ENCODE data around the gene MLXIP. TPM values are rescaled to one million over a fixed set of nuclear protein-coding genes. Genes with fewer than 3 reads are reported as not detected.

The MLXIP gene
- total and polyA plus RNA-seq, 9 of the 15 experiments (the other 6 are each of a cell fraction or from before 2014, with no cell fraction given) = 2.2 to 66.3 (median 18.1) TPM

GRCh38 chr12:122123051-122123760 is 44.6 kb downstream of the MLXIP start (continued):
- TF ChIP-seq NEUROD1 (IDR thresholded peaks at IDR 0.05; ENCODE audit: borderline replicate concordance, low read depth, low read length, partially characterized antibody) (peak; percentile 20), MAZ (CRISPR knock-in tag; conservative IDR thresholded peaks at IDR 0.05 in 1 of 2, IDR thresholded peaks at IDR 0.05 in 1 of 2) (0 out of 4 replicates have a peak, but pooled peaks of 1 of the 2 experiments have one; percentile 46), RAD21 (CRISPR knock-in tag; conservative IDR thresholded peaks at IDR 0.05 in 1 of 2, IDR thresholded peaks at IDR 0.05 in 1 of 2) (peak; percentile 83 to 89), MGA (IDR thresholded peaks at IDR 0.05) (no peak), ZNF217 (CRISPR knock-in tag; IDR thresholded peaks at IDR 0.05) (no peak), ZBTB9 (CRISPR knock-in tag; IDR thresholded peaks at IDR 0.05) (no peak), DIDO1 (tag; IDR thresholded peaks at IDR 0.05; ENCODE audit: low read depth) (no peak), HMG20A (CRISPR knock-in tag; conservative IDR thresholded peaks at IDR 0.05) (no peak), MEF2D (tag; conservative IDR thresholded peaks at IDR 0.05; ENCODE audit: low read depth) (no peak), CBX3 (IDR thresholded peaks at IDR 0.05; ENCODE audit: borderline replicate concordance in 1 of 2, low read length in 2 of 2) (no peak), FIP1L1 (IDR thresholded peaks at IDR 0.05; ENCODE audit: low read depth, low read length, poor library complexity, severe bottlenecking) (no peak), CC2D1A (IDR thresholded peaks at IDR 0.05) (peak; percentile 79; the same call in 1 of the 2 replicates)

Measured in K562 (cell line).